GM21529 (cell line): ENCODE data around the gene EYS.
"Not testable (repeated sequence)": the region's sequence is repeated elsewhere in the genome, so short reads cannot be mapped to it uniquely, and the experiment has no call there.

Experiments used
- ATAC-seq: cut with Tn5 transposase; IDR thresholded peaks from one replicate; pipeline ENCODE4 v1.9.1; 2021; ENCODE audit not compliant: unreplicated experiment

The EYS gene

GRCh38 chr6:64013011-64013410 is 1694.0 kb downstream of the EYS start:
- ATAC-seq, result no peak

DNA sequence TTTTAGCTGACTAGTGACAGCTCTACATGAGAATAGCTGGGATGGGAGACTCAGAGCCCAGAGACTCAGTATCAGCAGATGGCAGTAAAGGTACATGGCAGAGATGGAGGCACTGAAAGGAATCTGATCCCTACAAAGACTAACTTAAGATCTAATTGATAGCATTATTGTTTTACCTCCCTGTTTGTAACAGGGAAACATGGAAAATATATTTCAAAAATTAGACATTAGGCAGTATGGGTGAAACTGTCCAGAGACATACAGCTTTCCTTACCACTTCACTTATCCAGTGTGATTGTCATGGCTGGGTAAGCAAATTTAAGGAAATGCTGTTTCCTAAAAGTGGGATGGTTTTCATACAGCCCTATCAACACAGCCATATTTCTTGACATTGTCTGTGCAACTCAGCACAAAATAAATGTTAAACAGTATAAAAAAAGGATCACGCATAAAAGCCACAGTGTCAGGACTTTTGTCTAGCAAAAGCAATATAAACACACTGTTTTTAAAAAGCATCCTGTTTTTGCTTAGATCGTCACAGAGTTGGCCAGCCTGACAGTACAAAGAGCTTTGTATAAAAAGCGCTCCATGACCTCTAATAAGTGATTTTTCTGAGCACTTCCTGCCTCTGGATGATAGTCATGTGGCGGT is 1694.5 kb downstream of the EYS start:
- ATAC-seq, result no peak

DNA sequence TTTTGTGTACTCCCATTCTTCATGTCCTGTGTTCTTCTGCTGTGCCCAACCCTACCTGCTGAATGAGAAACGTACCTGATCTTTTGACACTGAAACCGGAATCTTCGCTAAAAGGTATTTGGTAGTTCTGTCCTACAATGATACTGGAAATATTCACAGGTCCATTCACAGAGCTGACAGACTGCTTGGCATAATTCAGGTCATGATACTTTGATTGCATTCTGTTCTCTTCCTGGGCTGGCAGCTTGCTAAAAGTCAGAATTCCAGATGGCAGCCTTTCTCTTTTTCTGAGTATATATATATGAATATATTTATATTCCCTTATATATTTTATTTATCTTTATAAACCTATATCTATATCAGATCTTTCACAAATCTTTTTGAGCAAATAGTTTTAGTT is 1696.4 kb downstream of the EYS start:
- ATAC-seq, result no peak

DNA sequence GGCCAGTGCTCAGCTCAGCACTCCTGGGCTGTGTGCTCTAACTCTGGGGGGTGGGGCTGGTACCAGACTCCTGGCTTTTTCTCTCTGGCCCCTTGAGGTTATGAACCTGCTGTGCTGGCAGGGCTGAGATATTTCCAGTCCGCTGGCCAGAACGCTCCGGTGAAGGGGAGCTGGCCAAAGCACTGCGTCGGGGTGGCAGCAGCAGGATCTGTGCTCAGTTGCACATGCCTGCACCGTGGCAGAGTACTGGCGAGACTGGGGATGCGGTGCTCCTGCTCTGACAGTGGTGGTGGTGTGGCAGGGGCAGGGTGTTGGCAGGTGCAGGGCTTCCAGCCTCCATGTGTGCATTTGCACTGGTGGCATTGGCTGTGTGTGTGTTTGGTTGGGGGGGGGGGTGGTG is 1697.0 kb downstream of the EYS start:
- ATAC-seq, result no peak

DNA sequence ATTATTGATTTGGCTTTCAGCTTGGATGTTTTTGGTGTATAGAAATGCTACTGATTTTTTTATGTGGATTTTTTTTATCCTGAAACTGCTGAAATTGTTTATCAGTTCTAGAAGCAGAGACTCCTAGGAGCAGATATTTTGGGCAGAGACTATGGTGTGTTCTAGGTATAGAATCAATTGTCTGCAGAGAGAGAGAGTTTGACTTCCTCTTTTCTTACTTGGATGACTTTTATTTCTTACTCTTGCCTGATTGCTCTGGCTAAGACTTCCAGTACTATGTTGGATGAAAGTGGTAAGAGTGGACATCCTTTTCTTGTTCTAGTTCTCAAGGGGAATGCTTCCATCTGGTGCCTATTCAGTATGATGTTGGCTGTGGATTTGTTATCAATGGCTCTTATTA is 1700.8 kb downstream of the EYS start:
- no peak for ATAC-seq

- ATAC-seq, result no peak
Measured at GRCh38 chr6:64000818-64001491, 1706.1 kb downstream of the EYS start.

DNA sequence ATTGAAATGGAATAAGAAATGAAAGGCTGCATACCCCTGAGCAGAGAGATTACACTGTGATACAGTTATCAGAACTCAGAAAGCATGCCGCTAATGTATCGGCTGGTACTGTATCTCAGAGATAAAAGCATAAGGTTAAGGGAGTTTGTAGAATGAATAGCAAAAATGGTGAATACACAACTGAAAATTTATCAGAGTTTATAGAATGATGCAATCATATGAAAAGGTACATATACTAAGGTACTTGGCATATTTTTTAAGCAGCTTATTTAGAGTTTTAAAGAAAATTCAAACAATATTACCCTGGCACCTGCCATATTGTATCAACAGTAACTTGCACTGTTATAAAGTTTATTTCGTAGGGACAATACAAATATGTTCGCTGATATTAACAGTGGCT is 1707.4 kb downstream of the EYS start:
- no peak for ATAC-seq

DNA sequence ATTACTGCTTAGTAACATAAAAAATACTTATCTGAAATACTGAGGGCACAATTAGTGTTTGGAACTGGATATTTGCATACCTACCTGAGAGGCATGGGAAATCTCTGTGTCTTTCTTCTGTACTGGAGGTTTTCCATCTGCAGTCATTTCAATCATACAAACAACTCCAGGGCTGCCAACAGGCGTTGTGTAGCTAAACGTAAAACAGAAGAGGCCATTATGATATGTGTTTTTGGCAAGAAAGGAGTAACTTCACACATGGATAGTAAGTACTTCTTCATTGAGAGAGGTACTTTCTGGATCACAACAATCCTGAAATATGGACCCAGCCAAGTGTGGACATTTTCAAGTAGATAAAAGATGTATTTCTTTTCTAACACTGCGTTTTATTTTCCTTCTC is 1708.0 kb downstream of the EYS start:
- ATAC-seq, result no peak

- ATAC-seq, result no peak
Measured at GRCh38 chr6:63997734-63998133, 1709.3 kb downstream of the EYS start.

GRCh38 chr6:63997221-63997620 is 1709.8 kb downstream of the EYS start:
- ATAC-seq, result no peak

GRCh38 chr6:63985223-63985622 is 1721.8 kb downstream of the EYS start:
- ATAC-seq, result no peak

GRCh38 chr6:63975699-63976098 is 1731.3 kb downstream of the EYS start:
- ATAC-seq, result no peak

DNA sequence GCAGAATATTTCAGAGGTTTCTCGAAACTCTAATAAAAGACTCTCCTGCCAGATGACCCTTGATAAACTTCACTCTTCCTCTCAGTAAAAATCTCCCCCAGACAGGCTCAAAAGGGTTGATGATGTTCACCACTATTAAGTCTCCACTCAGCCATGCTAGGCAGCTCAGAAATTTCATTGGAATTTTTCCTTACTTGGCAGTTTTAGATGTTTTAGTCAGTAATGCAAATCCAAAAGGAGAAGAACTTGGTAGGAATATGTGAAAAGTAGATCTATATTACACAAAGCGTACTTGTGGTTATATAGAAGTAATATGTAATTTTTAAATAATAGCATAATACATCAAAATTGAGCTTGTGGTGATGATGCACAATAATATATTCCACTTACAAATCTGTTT is 1738.4 kb downstream of the EYS start:
- no peak for ATAC-seq

GRCh38 chr6:63964366-63964765 is 1742.7 kb downstream of the EYS start:
- no peak for ATAC-seq

DNA sequence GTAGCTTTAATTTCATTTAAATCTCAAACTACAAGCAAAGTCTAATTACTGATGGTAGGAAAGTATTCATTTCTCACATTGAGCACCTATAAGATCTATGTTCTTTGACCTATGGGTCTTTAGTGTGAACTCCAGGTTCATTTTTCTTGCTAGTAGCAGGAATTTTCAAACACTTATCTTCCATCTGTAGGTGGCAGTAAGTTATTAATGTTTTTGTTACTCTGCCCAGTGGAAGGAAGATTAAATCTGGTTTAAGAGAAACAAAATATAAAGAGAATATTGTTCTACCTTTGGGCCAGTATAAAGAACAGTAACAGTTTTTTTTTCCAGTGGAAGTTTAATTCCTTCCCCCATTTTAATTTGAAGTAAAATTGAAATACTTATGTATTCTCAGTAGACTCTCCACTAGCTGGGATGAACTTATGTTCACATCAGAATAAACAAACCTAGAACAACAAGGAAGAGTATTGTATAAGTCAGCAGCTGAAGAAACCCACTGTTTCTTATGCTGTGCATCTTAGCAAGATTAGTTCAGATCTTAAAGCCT is 1743.2 kb downstream of the EYS start:
- no peak for ATAC-seq

DNA sequence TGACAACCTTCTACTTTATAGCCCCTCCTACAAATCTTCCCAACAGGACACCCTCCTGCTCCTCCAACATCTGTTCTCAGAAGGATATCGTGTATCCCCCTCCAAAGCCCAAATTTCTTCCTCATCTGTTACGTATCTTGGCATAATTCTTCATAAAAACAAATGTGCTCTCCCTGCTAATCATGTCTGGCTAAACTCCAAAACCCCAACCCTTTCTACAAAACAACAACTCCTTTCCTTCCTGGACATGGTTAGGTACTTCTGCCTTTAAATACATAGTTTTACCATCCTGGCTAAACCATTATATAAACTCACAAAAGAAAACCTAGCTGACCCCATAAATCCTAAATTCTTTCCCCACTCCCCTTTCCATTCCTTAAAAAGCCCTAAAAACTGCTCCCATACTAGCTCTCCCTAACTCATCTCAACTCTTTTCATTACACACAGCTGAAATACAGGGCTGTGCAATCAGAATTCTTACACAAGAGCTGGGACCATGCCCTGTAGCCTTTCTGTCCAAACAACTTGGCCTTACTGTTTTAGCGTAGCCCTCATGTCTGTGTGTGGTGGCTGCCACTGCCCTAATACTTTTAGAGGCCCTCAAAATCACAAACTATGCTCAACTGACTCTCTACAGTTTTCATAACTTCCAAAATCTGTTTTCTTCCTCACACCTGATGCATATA is 1753.5 kb downstream of the EYS start:
- ATAC-seq, result not testable (repeated sequence)

DNA sequence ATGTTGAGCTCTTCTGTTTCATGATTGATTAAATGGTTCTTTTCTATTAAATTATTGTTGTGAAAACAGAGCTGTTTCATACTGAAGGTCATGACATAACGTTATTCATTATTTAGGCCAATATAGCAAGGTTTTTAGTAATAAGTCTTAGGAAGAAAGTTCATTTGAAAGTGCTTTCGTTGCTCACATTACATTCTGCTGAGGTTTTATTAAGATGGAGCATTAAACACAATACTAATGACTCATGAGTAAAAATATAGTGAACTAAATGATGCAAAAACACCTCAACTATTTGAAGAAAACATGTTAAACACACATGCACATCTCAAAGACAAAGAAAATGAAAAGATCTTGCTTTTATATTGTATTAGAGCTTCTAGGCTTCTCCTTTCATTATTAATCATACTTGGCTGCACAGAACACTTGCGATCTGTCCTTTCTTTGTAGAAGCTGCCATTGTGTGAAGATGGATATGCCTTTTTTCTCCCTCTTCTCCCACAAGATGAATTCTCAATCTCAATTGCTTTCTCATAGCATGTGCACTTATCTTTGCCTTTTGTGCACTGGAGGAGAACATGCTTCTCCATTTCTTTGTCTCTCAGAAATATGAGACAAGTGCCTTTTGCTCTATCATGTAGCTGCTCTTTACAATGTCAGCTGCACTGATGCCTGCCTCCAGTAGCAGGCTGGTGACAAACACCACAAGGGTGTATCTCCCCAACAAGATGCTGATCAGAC is 1759.1 kb downstream of the EYS start:
- no peak for ATAC-seq

DNA sequence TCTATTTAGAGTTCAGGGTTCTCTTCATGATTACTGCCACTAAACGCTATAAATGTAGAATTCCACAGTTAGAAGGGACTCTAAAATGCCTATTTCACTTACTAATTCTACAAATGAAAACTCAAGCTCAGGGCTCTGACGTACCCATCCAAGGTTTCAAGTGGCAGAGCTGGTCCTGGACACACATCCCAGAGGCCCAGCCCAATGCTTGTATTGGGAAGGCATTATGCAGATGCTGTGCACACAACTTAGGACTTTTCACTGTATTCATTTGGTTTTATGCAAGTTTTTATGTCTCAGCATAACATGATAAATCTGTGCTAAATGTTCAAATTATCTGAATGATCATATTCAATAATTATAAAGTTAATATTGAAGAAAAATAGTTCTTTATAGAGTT is 1761.0 kb downstream of the EYS start:
- ATAC-seq, result no peak

DNA sequence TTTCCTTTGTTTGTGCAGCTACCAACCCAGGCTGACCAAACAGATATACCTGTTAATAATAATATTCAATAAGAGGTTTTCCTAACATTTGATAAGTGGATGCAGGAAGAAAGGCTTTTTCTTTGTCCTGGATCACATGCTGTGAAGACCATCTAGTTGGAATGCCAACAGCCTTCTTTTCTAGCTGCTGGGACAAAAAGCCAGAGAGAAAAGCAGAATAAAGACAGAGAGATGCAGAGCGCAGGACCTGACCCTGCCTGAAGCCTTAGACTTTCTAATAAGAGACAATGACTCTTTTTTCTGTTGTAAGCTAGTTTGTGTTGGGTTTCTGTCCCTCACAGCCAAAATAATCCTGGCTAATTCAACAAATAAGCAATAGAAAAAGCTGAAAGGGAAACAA is 1763.2 kb downstream of the EYS start:
- ATAC-seq, result no peak

DNA sequence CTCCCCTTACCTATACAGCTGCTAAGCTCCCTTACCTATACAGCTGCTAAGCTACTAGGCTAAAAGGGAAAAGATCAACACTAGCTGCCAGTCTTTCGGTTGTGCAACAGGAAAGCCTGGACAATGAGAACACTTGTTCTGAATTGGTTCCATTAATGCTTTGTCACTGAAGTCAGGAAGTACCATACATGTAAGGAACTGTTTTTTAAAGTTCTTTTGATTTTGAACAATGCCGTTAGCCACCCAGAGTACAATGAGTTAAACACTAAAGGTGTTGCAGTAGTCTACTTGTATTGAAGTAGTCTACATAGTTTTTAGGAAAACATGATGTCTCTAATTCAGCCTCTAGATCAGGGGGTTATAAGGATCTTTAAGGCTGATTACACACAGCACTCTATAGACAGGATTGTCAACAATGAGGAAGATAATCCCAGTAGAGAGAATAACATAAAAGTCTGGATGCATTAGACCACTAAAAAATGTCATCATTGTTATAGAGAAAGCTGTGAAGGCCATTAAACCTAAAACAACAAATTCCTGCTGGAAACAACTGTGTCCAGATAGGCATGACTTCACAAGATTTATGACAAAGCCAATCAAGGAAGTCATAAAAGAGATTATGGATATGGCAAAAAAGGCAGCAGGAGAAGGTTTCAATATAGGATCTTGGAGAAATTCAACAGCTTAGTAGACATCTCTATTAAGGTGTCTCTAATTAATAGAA is 1765.1 kb downstream of the EYS start:
- ATAC-seq, result no peak

DNA sequence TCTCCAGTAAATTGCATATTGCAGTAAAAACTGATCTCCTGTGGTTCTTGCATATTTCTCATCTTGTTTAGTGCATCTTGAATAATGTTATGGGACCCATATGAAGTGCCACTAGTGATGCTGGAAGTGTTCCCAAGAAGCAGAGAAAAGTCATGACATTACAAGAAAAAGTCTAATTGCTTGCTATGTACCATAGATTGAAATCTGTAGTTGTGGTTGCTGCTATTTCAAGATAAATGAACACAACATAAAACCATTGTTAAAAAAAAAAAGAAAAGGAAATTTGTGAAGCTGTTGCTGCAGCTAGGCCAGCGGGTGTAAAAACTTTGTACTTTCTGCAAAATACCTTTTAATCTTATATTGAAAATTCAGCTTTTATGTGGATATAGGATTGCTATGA is 1767.0 kb downstream of the EYS start:
- no peak for ATAC-seq
